GM21717 (cell line): Measurements from ENCODE around the gene ACTR5.
A peak's percentile ranks its signal among the peaks of the same experiment; 100 is the strongest.
"Not testable (repeated sequence)": the region's sequence is repeated elsewhere in the genome, so short reads cannot be mapped to it uniquely, and the experiment has no call there.

Source experiments
- ATAC-seq: cut with Tn5 transposase; IDR thresholded peaks from one replicate; pipeline ENCODE4 v1.9.1; 2021; ENCODE audit warnings: mild to moderate bottlenecking, moderate library complexity; ENCODE audit not compliant: unreplicated experiment

ACTR5 gene

GRCh38 chr20:38804682-38805501, 56.6 kb downstream of the ACTR5 start:
- ATAC-seq: peak; percentile 36

- peak; percentile 51 for ATAC-seq
Measured at GRCh38 chr20:38805502-38805957, 57.3 kb downstream of the ACTR5 start, which contains the start of gene PPP1R16B. Gene PPP1R16B (plus strand): TSS chr20:38805697. CDS start chr20:38835926, 30,229 bp downstream.

GRCh38 chr20:38805958-38806854, 57.9 kb downstream of the ACTR5 start:
- ATAC-seq: no peak

- peak; percentile 34 for ATAC-seq
Measured at GRCh38 chr20:38806855-38807655, 58.8 kb downstream of the ACTR5 start.

GRCh38 chr20:38809942-38810341, 61.7 kb downstream of the ACTR5 start:
- no peak for ATAC-seq

- no peak for ATAC-seq
Measured at GRCh38 chr20:38810926-38811630, 62.8 kb downstream of the ACTR5 start.

GRCh38 chr20:38811769-38812168, 63.5 kb downstream of the ACTR5 start:
- no peak for ATAC-seq

GRCh38 chr20:38812182-38812581, 63.9 kb downstream of the ACTR5 start:
- no peak for ATAC-seq

GRCh38 chr20:38812709-38813573, 64.7 kb downstream of the ACTR5 start:
- no peak for ATAC-seq

- ATAC-seq: not testable (repeated sequence)
Measured at GRCh38 chr20:38813574-38813962, 65.3 kb downstream of the ACTR5 start.

- no peak for ATAC-seq
Measured at GRCh38 chr20:38815446-38815845, 67.2 kb downstream of the ACTR5 start.

- no peak for ATAC-seq
Measured at GRCh38 chr20:38818113-38819065, 70.1 kb downstream of the ACTR5 start.
